Osteocyte (in vitro differentiated cells): ENCODE data around the gene KCNJ5. TPM values are rescaled to one million over a fixed set of nuclear protein-coding genes. Genes with fewer than 3 reads are reported as not detected.
A peak's percentile ranks its signal among the peaks of the same experiment; 100 is the strongest.

Experiments
- DNase-seq: peaks from one replicate; pipeline ENCODE4 v3.0.0; 2021; ENCODE audit warnings: mixed read lengths; ENCODE audit not compliant: unreplicated experiment; ENCODE audit errors: extremely low spot score
- H3K27ac Mint-ChIP-seq: one replicate; pipeline ENCODE4 v1.8.0; 2021; ENCODE audit warnings: mild to moderate bottlenecking, mixed read lengths; ENCODE audit not compliant: unreplicated experiment
- H3K27me3 Mint-ChIP-seq: one replicate; pipeline ENCODE4 v1.8.0; 2021; ENCODE audit warnings: mixed read lengths; ENCODE audit not compliant: unreplicated experiment
- H3K36me3 Mint-ChIP-seq: one replicate; pipeline ENCODE4 v1.8.0; 2021; ENCODE audit warnings: mixed read lengths; ENCODE audit not compliant: unreplicated experiment
- H3K4me1 Mint-ChIP-seq: one replicate; pipeline ENCODE4 v1.8.0; 2021; ENCODE audit warnings: mixed read lengths; ENCODE audit not compliant: unreplicated experiment
- H3K4me3 Mint-ChIP-seq: one replicate; pipeline ENCODE4 v1.8.0; 2021; ENCODE audit warnings: mild to moderate bottlenecking, moderate library complexity, mixed read lengths; ENCODE audit not compliant: unreplicated experiment
- H3K9me3 Mint-ChIP-seq: one replicate; pipeline ENCODE4 v1.8.0; 2021; ENCODE audit warnings: mixed read lengths; ENCODE audit not compliant: unreplicated experiment
- CTCF ChIP-seq: fragments of 200-600 bp; sonication (generic); IDR thresholded peaks from 2 replicates; pipeline ENCODE4 v1.5.0; 2021; ENCODE audit warnings: antibody characterized with exemption, mild to moderate bottlenecking, moderate library complexity
- total RNA-seq: library from RNA; stranded (reverse); gene quantifications from 2 replicates; pipeline ENCODE4 v1.2.1, GENCODE V29; 2021

The KCNJ5 gene
- total RNA-seq, 1 donor from 2014 or later: not detected

- no peak overlapping the region for H3K27ac Mint-ChIP-seq
- no peak overlapping the region for H3K4me3 Mint-ChIP-seq
- TF ChIP-seq CTCF: no peak
- peaks cover 39% of the 10 kb centered on the region for H3K27me3 Mint-ChIP-seq
- no peaks in the 10 kb centered on the region for H3K36me3 Mint-ChIP-seq
- H3K9me3 Mint-ChIP-seq: no peaks in the 10 kb centered on the region
- DNase-seq: no peak
- H3K4me1 Mint-ChIP-seq: peaks cover 16% of the 10 kb centered on the region
Observed at GRCh38 chr11:128900468-128900867, 9.3 kb downstream of the KCNJ5 start.

GRCh38 chr11:128901653-128902514 lies 10.7 kb downstream of the KCNJ5 start:
- Mint-ChIP-seq H3K4me1 (peaks cover 16% of the 10 kb centered on the region), H3K27ac (no peak overlapping the region)

GRCh38 chr11:128902515-128903066 lies 11.4 kb downstream of the KCNJ5 start:
- H3K36me3 Mint-ChIP-seq: no peaks in the 10 kb centered on the region
- no peak for TF ChIP-seq CTCF
- peaks cover 16% of the 10 kb centered on the region for H3K4me1 Mint-ChIP-seq
- no peak overlapping the region for H3K4me3 Mint-ChIP-seq
- no peaks in the 10 kb centered on the region for H3K9me3 Mint-ChIP-seq
- DNase-seq: no peak
- peaks cover 34% of the 10 kb centered on the region for H3K27me3 Mint-ChIP-seq
- no peak overlapping the region for H3K27ac Mint-ChIP-seq

More at GRCh38 chr11:128901653-128902514, 10.7 kb downstream of the KCNJ5 start:
- H3K9me3 Mint-ChIP-seq: no peaks in the 10 kb centered on the region
- DNase-seq: no peak
- no peaks in the 10 kb centered on the region for H3K36me3 Mint-ChIP-seq
- H3K4me3 Mint-ChIP-seq: no peak overlapping the region
- TF ChIP-seq CTCF: no peak
- peaks cover 37% of the 10 kb centered on the region for H3K27me3 Mint-ChIP-seq

GRCh38 chr11:128903248-128904061 lies 12.3 kb downstream of the KCNJ5 start:
- Mint-ChIP-seq H3K9me3 (no peaks in the 10 kb centered on the region), H3K4me1 (peaks cover 21% of the 10 kb centered on the region), H3K36me3 (no peaks in the 10 kb centered on the region), H3K27ac (no peak overlapping the region), H3K4me3 (no peak overlapping the region), H3K27me3 (peaks cover 27% of the 10 kb centered on the region)
- no peak for TF ChIP-seq CTCF
- DNase-seq: no peak

GRCh38 chr11:128904303-128904655 lies 13.1 kb downstream of the KCNJ5 start:
- TF ChIP-seq CTCF: no peak
- no peaks in the 10 kb centered on the region for H3K36me3 Mint-ChIP-seq
- peaks cover 24% of the 10 kb centered on the region for H3K4me1 Mint-ChIP-seq
- H3K27ac Mint-ChIP-seq: no peak overlapping the region
- H3K9me3 Mint-ChIP-seq: no peaks in the 10 kb centered on the region
- H3K4me3 Mint-ChIP-seq: peak overlapping the region; percentile 18
- DNase-seq: no peak
- peaks cover 19% of the 10 kb centered on the region for H3K27me3 Mint-ChIP-seq
